GM23338 (cell line): ENCODE measurements around the gene C1QBP. TPM values are rescaled to one million over a fixed set of nuclear protein-coding genes. Genes with fewer than 3 reads are reported as not detected.

Experiments
- ATAC-seq: fragments of 200-7000 bp; cut with Tn5 transposase; 3 replicates; pipeline ENCODE4 v1.9.1; 2020
- DNase-seq: peaks from one replicate; pipeline ENCODE4 v3.0.0-alpha.2; 2015; ENCODE audit warnings: low spot score
- H2AFZ ChIP-seq: fragments of 200-600 bp; sonication (generic); 2 replicates; pipeline ENCODE4 v1.8.0; 2016; ENCODE audit warnings: antibody characterized with exemption, mild to moderate bottlenecking, moderate library complexity
- H3F3A ChIP-seq: fragments of 200-600 bp; sonication (generic); replicated peaks from 2 replicates; pipeline ENCODE4 v1.8.0; 2017; ENCODE audit warnings: antibody characterized with exemption, mixed run types, low read depth
- H3K27ac ChIP-seq: fragments of 200-600 bp; sonication (generic); 2 replicates; pipeline ENCODE4 v1.6.1; 2016; ENCODE audit warnings: low read depth
- H3K27me3 ChIP-seq: fragments of 200-600 bp; sonication (generic); 2 replicates; pipeline ENCODE4 v1.8.0; 2016; ENCODE audit warnings: mild to moderate bottlenecking, mixed run types, moderate library complexity; ENCODE audit not compliant: insufficient read depth
- H3K36me3 ChIP-seq: fragments of 200-600 bp; sonication (generic); 2 replicates; pipeline ENCODE4 v1.8.0; 2016; ENCODE audit warnings: mild to moderate bottlenecking; ENCODE audit not compliant: insufficient read depth
- H3K4me1 ChIP-seq: fragments of 200-600 bp; sonication (generic); 2 replicates; pipeline ENCODE4 v1.8.0; 2016; ENCODE audit warnings: mild to moderate bottlenecking, moderate library complexity; ENCODE audit not compliant: insufficient read depth
- H3K4me2 ChIP-seq: fragments of 200-600 bp; sonication (generic); 2 replicates; pipeline ENCODE4 v1.7.1; 2017; ENCODE audit warnings: mixed run types
- H3K4me3 ChIP-seq: fragments of 200-600 bp; sonication (generic); 2 replicates; pipeline ENCODE4 v1.6.1; 2016; ENCODE audit warnings: mixed run types
- H3K79me2 ChIP-seq: fragments of 200-600 bp; sonication (generic); replicated peaks from 2 replicates; pipeline ENCODE4 v1.8.0; 2017; ENCODE audit warnings: mild to moderate bottlenecking; ENCODE audit not compliant: insufficient read depth
- H3K9me2 ChIP-seq: fragments of 200-600 bp; sonication (generic); 2 replicates; pipeline ENCODE4 v1.8.0; 2017; ENCODE audit not compliant: insufficient read depth
- H4K20me1 ChIP-seq: fragments of 200-600 bp; sonication (generic); replicated peaks from 2 replicates; pipeline ENCODE4 v1.8.0; 2017; ENCODE audit warnings: mild to moderate bottlenecking; ENCODE audit not compliant: insufficient read depth
- H3K27ac Mint-ChIP-seq: 2 replicates; pipeline ENCODE4 v1.8.0; 2020; ENCODE audit warnings: inconsistent platforms, mild to moderate bottlenecking, moderate library complexity, mixed read lengths
- H3K27me3 Mint-ChIP-seq: 3 replicates; pipeline ENCODE4 v1.8.0; 2022; ENCODE audit warnings: low read depth, mild to moderate bottlenecking, moderate library complexity, mixed read lengths, inconsistent platforms; ENCODE audit not compliant: insufficient read depth, poor library complexity
- H3K36me3 Mint-ChIP-seq: 3 replicates; pipeline ENCODE4 v1.8.0; 2021; ENCODE audit warnings: low read depth, mild to moderate bottlenecking, inconsistent platforms, moderate library complexity, mixed read lengths
- H3K4me1 Mint-ChIP-seq: 3 replicates; pipeline ENCODE4 v1.8.0; 2020; ENCODE audit warnings: mild to moderate bottlenecking, inconsistent platforms, mixed read lengths
- H3K4me3 Mint-ChIP-seq: 3 replicates; pipeline ENCODE4 v1.8.0; 2021; ENCODE audit warnings: moderate library complexity, mild to moderate bottlenecking, inconsistent platforms, mixed read lengths
- H3K9me3 Mint-ChIP-seq: 3 replicates; pipeline ENCODE4 v1.8.0; 2020; ENCODE audit warnings: moderate library complexity, mild to moderate bottlenecking, inconsistent platforms, mixed read lengths
- CTCF ChIP-seq, 2 experiments: fragments of 200-600 bp in 1 of 2; sonication (generic) in 1 of 2; conservative IDR thresholded peaks; 2 replicates each; pipeline versions ENCODE4 v1.5.1 to v1.6.1; 2016 to 2017; ENCODE audit warnings: antibody characterized with exemption in 2 of 2, low read depth in 2 of 2, mild to moderate bottlenecking in 2 of 2, moderate library complexity in 1 of 2
- ETS1 ChIP-seq: IDR thresholded peaks from 2 replicates; pipeline ENCODE4 v1.6.1; 2016; ENCODE audit warnings: antibody characterized with exemption
- EZH2 ChIP-seq: fragments of 200-600 bp; sonication (generic); IDR thresholded peaks from one replicate; pipeline ENCODE4 v1.8.0; 2017; ENCODE audit warnings: antibody characterized with exemption, mild to moderate bottlenecking, low read depth; ENCODE audit not compliant: unreplicated experiment
- EZH2phosphoT487 ChIP-seq: fragments of 200-600 bp; sonication (generic); IDR thresholded peaks from one replicate; pipeline ENCODE4 v1.8.1; 2018; ENCODE audit warnings: antibody characterized with exemption; ENCODE audit not compliant: unreplicated experiment
- JUNB ChIP-seq: IDR thresholded peaks from one replicate; pipeline ENCODE4 v1.6.1; 2016; ENCODE audit warnings: antibody characterized with exemption; ENCODE audit not compliant: unreplicated experiment
- NANOG ChIP-seq: IDR thresholded peaks from 2 replicates; pipeline ENCODE4 v1.6.1; 2016; ENCODE audit warnings: antibody characterized with exemption, borderline replicate concordance
- POLR2AphosphoS5 ChIP-seq: IDR thresholded peaks from 2 replicates; pipeline ENCODE4 v1.6.1; 2016; ENCODE audit warnings: antibody characterized with exemption, low read depth
- REST ChIP-seq: IDR thresholded peaks from one replicate; pipeline ENCODE4 v1.6.1; 2018; ENCODE audit warnings: antibody characterized with exemption; ENCODE audit not compliant: unreplicated experiment
- STAT1 ChIP-seq: IDR thresholded peaks from one replicate; pipeline ENCODE4 v1.6.1; 2016; ENCODE audit warnings: antibody characterized with exemption; ENCODE audit not compliant: unreplicated experiment
- ZNF114 ChIP-seq: fragments of 250-450 bp; sonication (Bioruptor Pico); IDR thresholded peaks from 2 replicates; pipeline ENCODE4 v1.5.0; 2020; ENCODE audit warnings: mild to moderate bottlenecking, moderate library complexity
- ZNF331 ChIP-seq: fragments of 250-450 bp; sonication (Bioruptor Pico); IDR thresholded peaks from 2 replicates; pipeline ENCODE4 v1.5.0; 2020; ENCODE audit warnings: low read depth, mild to moderate bottlenecking, moderate library complexity
- polyA plus RNA-seq: library from polyadenylated mRNA; unstranded; fragments of >200 nt; fragmentation: Nextera tagmentation; extraction: Ambion mirVana; gene quantifications from 2 replicates; pipeline ENCODE4 v1.2.1, GENCODE V29; 2016
- total RNA-seq: library from RNA; depleted of rRNA; stranded (reverse); fragments of >200 nt; shearing (Covaris generic); gene quantifications from 2 replicates; pipeline ENCODE4 v1.2.3, GENCODE V29; 2014

C1QBP gene
- total and polyA plus RNA-seq, 2 experiments from 2014 or later: 478 to 704 TPM

- TF ChIP-seq ETS1: no peak
- TF ChIP-seq JUNB: no peak
Observed at GRCh38 chr17:5464717-5465507, 26.0 kb upstream of the C1QBP start (continued).

GRCh38 chr17:5446786-5447185, 7.8 kb upstream of the C1QBP start:
- Histone ChIP-seq H3K4me1 (no peaks in the 10 kb centered on the region), H3K27ac (no peak overlapping the region), H3K36me3 (peaks cover 65% of the 10 kb centered on the region), H3K79me2 (peaks cover 9% of the 10 kb centered on the region; the same call in 1 of the 2 replicates), H2AFZ (no peak overlapping the region), H3F3A (no peaks in the 10 kb centered on the region), H3K4me2 (no peak overlapping the region), H3K9me2 (no peaks in the 10 kb centered on the region), H3K27me3 (no peaks in the 10 kb centered on the region), H4K20me1 (peaks cover 20% of the 10 kb centered on the region), H3K4me3 (no peak overlapping the region)
- DNase-seq (no peak), ATAC-seq (no peak)
- peaks cover 88% of the 10 kb centered on the region for H3K36me3 Mint-ChIP-seq
- no peaks in the 10 kb centered on the region for H3K27me3 Mint-ChIP-seq
- no peaks in the 10 kb centered on the region for H3K9me3 Mint-ChIP-seq
- no peak overlapping the region for H3K4me3 Mint-ChIP-seq
- H3K27ac Mint-ChIP-seq: no peak overlapping the region
- no peaks in the 10 kb centered on the region for H3K4me1 Mint-ChIP-seq
- TF ChIP-seq ZNF331 (CRISPR knock-in tag) (no peak), REST (no peak), ZNF114 (CRISPR knock-in tag) (no peak), ETS1 (no peak), NANOG (no peak), STAT1 (no peak), JUNB (no peak), CTCF (conservative IDR thresholded peaks at IDR 0.05; ENCODE audit: low read depth in 2 of 2) (no peak), POLR2AphosphoS5 (no peak), EZH2phosphoT487 (no peak), EZH2 (no peak)
